ENCODE measurements around the gene KRCC1.

- TF ChIP-seq POLR2AphosphoS5 (IDR thresholded peaks at IDR 0.05; ENCODE audit: low read depth, low read length) (no peak), TAF1 (IDR thresholded peaks at IDR 0.05; ENCODE audit: borderline replicate concordance, insufficient read depth, low read length) (no peak), REST (IDR thresholded peaks at IDR 0.05; ENCODE audit: insufficient read depth in 1 of 2, low read depth in 2 of 2, low read length in 2 of 2) (no peak), SIN3A (IDR thresholded peaks at IDR 0.05; ENCODE audit: borderline replicate concordance, insufficient read depth, low read length) (no peak)
Observed at GRCh38 chr2:88067598-88067997, 12.0 kb upstream of the KRCC1 start, which contains the start of gene SMYD1.
